Mesenchymal stem cell (in vitro differentiated cells and primary cell): ENCODE data around the gene TMEM164. TPM values are rescaled to one million over a fixed set of nuclear protein-coding genes. Genes with fewer than 3 reads are reported as not detected.

Source experiments
- DNase-seq: peaks from one replicate; pipeline ENCODE4 v3.0.0-alpha.2; 2013
- H2AFZ ChIP-seq: one replicate; pipeline ENCODE4 v1.6.1; 2013; ENCODE audit warnings: low read depth, mild to moderate bottlenecking, control low read depth, inconsistent platforms, low read length, moderate library complexity
- H2AK5ac ChIP-seq: 2 replicates; pipeline ENCODE4 v1.6.1; 2013; ENCODE audit warnings: low read length, moderate library complexity, mild to moderate bottlenecking, inconsistent platforms; ENCODE audit not compliant: severe bottlenecking
- H2BK120ac ChIP-seq: one replicate; pipeline ENCODE4 v1.6.1; 2013; ENCODE audit warnings: low read depth, mild to moderate bottlenecking, inconsistent platforms, low read length, moderate library complexity
- H2BK12ac ChIP-seq, 2 experiments: one replicate each; pipeline ENCODE4 v1.6.1; 2013; ENCODE audit warnings: inconsistent platforms in 2 of 2, low read length in 2 of 2, mild to moderate bottlenecking in 2 of 2, moderate library complexity in 2 of 2, control low read depth in 1 of 2
- H2BK15ac ChIP-seq: one replicate; pipeline ENCODE4 v1.6.1; 2013; ENCODE audit warnings: mild to moderate bottlenecking, low read depth, inconsistent platforms; ENCODE audit not compliant: poor library complexity, severe bottlenecking
- H2BK5ac ChIP-seq: 2 replicates; pipeline ENCODE4 v1.6.1; 2013; ENCODE audit warnings: low read depth, mild to moderate bottlenecking, low read length, control low read depth, inconsistent platforms; ENCODE audit not compliant: poor library complexity, severe bottlenecking
- H3K14ac ChIP-seq, 2 experiments: one replicate each; pipeline ENCODE4 v1.6.1; 2013; ENCODE audit warnings: inconsistent platforms in 2 of 2, low read length in 2 of 2, control low read depth in 1 of 2, mild to moderate bottlenecking in 1 of 2, moderate library complexity in 1 of 2
- H3K18ac ChIP-seq, 2 experiments: one replicate each; pipeline ENCODE4 v1.6.1; 2013; ENCODE audit warnings: inconsistent platforms in 2 of 2, low read length in 2 of 2, control low read depth in 1 of 2, low read depth in 1 of 2, mild to moderate bottlenecking in 1 of 2
- H3K23ac ChIP-seq, 2 experiments: one replicate each; pipeline ENCODE4 v1.6.1; 2013; ENCODE audit warnings: inconsistent platforms in 2 of 2, low read length in 2 of 2, mild to moderate bottlenecking in 2 of 2, moderate library complexity in 2 of 2, control low read depth in 1 of 2
- H3K27ac ChIP-seq: 2 replicates; pipeline ENCODE4 v1.5.1; 2013; ENCODE audit warnings: mild to moderate bottlenecking, moderate library complexity, low read length, control low read depth, inconsistent platforms; ENCODE audit not compliant: poor library complexity, severe bottlenecking
- H3K27me3 ChIP-seq, 2 experiments: 2 replicates each; pipeline versions ENCODE4 v1.6.1 to v1.7.0; 2013; ENCODE audit warnings: low read length in 2 of 2, mild to moderate bottlenecking in 2 of 2, moderate library complexity in 2 of 2, control low read depth in 1 of 2, inconsistent platforms in 1 of 2; ENCODE audit not compliant: control insufficient read depth in 1 of 2, insufficient read depth in 1 of 2
- H3K36me3 ChIP-seq, 2 experiments: 2 replicates each; pipeline versions ENCODE4 v1.6.1 to v1.7.0; 2013; ENCODE audit warnings: low read length in 2 of 2, control low read depth in 1 of 2, inconsistent platforms in 1 of 2, low read depth in 1 of 2, mild to moderate bottlenecking in 1 of 2; ENCODE audit not compliant: insufficient read depth in 2 of 2, control insufficient read depth in 1 of 2
- H3K4ac ChIP-seq, 2 experiments: one replicate each; pipeline ENCODE4 v1.6.1; 2013; ENCODE audit warnings: inconsistent platforms in 2 of 2, low read length in 2 of 2, mild to moderate bottlenecking in 2 of 2, moderate library complexity in 2 of 2, control low read depth in 1 of 2, low read depth in 1 of 2
- H3K4me1 ChIP-seq: 2 replicates; pipeline ENCODE4 v1.6.1; 2013; ENCODE audit warnings: low read depth, low read length, control low read depth; ENCODE audit not compliant: control insufficient read depth, insufficient read depth
- H3K4me2 ChIP-seq: 2 replicates; pipeline ENCODE4 v1.6.1; 2013; ENCODE audit warnings: low read length, mild to moderate bottlenecking, inconsistent platforms; ENCODE audit not compliant: poor library complexity, severe bottlenecking
- H3K4me3 ChIP-seq, 2 experiments: 2 replicates each; pipeline versions ENCODE4 v1.5.1 to v1.7.0; 2013; ENCODE audit warnings: low read length in 2 of 2, mild to moderate bottlenecking in 2 of 2, control low read depth in 1 of 2, low read depth in 1 of 2; ENCODE audit not compliant: insufficient read depth in 1 of 2
- H3K79me1 ChIP-seq: replicated peaks from 2 replicates; pipeline ENCODE4 v1.6.1; 2013; ENCODE audit warnings: mild to moderate bottlenecking, control low read depth, low read length, inconsistent platforms; ENCODE audit not compliant: poor library complexity, severe bottlenecking
- H3K9ac ChIP-seq: 2 replicates; pipeline ENCODE4 v1.7.0; 2013; ENCODE audit warnings: mild to moderate bottlenecking, low read length, moderate library complexity
- H3K9me3 ChIP-seq: 2 replicates; pipeline ENCODE4 v1.7.0; 2013; ENCODE audit warnings: mild to moderate bottlenecking, low read length; ENCODE audit not compliant: control insufficient read depth
- H4K8ac ChIP-seq: one replicate; pipeline ENCODE4 v1.6.1; 2013; ENCODE audit warnings: inconsistent platforms, mild to moderate bottlenecking, low read length, moderate library complexity
- H4K91ac ChIP-seq: one replicate; pipeline ENCODE4 v1.6.1; 2013; ENCODE audit warnings: mild to moderate bottlenecking, low read length, inconsistent platforms
- WGBS: methylation state at CpG from one replicate; pipeline ENCODE4 v1.1.7; 2013; ENCODE audit warnings: mixed read lengths; 5-methylcytosine and 5-hydroxymethylcytosine counted together
- polyA plus RNA-seq, 2 experiments: library from polyadenylated mRNA; stranded (reverse); fragments of 200-250 nt; gene quantifications; one replicate each; pipeline ENCODE4 v1.2.3, GENCODE V29; 2013

The TMEM164 gene
- 20.3 TPM for polyA plus RNA-seq (2013, experiment 1 of 2)
- polyA plus RNA-seq (2013, experiment 2 of 2), result 18.8 TPM

DNA sequence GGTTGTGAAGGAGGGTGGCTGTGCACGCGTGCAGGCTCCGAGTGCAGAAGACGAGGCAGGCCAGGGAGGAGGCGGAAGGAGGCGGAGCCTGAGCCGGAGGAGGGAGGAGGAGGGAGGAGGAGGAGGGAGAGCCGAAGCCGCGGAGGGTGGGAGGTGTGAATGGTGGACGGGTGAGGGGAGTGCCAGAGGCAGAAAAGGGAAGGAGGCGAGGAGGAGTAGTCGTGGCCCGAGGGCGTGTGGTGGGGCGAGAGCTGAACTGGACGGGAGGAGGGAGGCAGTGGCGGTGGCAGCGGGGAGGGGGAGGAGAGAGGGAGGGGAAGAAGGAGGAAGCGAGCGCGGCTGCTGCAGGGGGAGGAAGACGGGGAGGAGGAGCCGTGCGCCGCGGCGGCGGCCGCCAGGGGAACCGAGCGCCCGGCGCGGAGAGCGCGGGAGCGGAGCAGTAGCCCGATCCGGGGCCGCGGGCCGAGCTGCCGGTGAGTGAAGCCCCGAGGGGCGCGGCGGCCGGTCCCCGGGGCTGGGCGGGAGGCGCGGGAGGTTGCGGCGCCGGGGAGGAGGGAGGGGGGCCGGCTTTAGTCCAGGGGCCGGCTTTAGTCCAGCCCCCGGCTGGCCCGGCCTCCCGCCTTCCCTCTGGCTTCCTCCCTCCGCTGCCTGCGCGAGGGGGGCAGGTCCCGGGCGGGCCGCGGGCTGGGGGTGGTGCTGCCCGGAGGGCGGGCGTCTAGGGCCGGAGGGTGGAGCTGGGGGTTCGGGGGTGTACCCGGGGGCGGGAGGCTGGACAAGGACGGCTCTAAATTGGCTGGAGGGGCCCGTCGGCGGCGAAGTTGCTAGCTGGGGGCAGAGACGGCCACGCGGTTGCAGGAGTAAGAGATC, at the start of gene TMEM164:
TSS of gene TMEM164 (plus strand) at position 815 of the 867 bp plus-strand sequence. CDS start 661 bp downstream, outside the sequence.
- Histone ChIP-seq H3K14ac (peak within 1 kb of the TSS in 1 of 2 experiments; percentile 87), H4K91ac (peak within 1 kb of the TSS; percentile 75), H3K79me1 (peaks cover 15% of the 10 kb centered on the region), H2AFZ (peak within 1 kb of the TSS; percentile 51), H3K27me3 (peaks cover 0 to 19% of the 10 kb centered on the region in 2 experiments), H3K27ac (peak within 1 kb of the TSS; percentile 79), H2BK5ac (peak within 1 kb of the TSS; percentile 92), H3K36me3 (no peaks in the 10 kb centered on the region), H3K4me1 (peaks cover 13% of the 10 kb centered on the region), H3K4ac (peak within 1 kb of the TSS; percentile 51 to 58), H4K8ac (peak within 1 kb of the TSS; percentile 82), H3K4me3 (peak within 1 kb of the TSS; percentile 74 to 80), H2AK5ac (no peak within 1 kb of the TSS), H3K4me2 (peak within 1 kb of the TSS; percentile 84), H3K23ac (peak within 1 kb of the TSS in 1 of 2 experiments; percentile 80), H3K9ac (peak within 1 kb of the TSS; percentile 80), H3K18ac (peak within 1 kb of the TSS; percentile 87 to 89), H2BK12ac (peak within 1 kb of the TSS; percentile 39 to 77), H2BK120ac (peak within 1 kb of the TSS; percentile 61), H2BK15ac (peak within 1 kb of the TSS; percentile 98), H3K9me3 (no peaks in the 10 kb centered on the region)
- under 1% methylated on average over 19 of the region's 83 CpGs for WGBS
- DNase-seq, result peak; percentile 83

GRCh38 chrX:109954333-109954732, 48.6 kb upstream of the TMEM164 start:
- H3K4me3 ChIP-seq, result no peak overlapping the region
- no peaks in the 10 kb centered on the region for H3K4me1 ChIP-seq
- WGBS, result 95% methylated on average over 1 of the region's 2 CpGs
- no peak overlapping the region for H4K8ac ChIP-seq
- no peak overlapping the region for H3K23ac ChIP-seq
- no peak overlapping the region for H3K4me2 ChIP-seq
- no peak overlapping the region for H2BK15ac ChIP-seq
- peaks cover 0 to 4% of the 10 kb centered on the region in 2 experiments for H3K27me3 ChIP-seq
- no peaks in the 10 kb centered on the region for H3K36me3 ChIP-seq
- no peak overlapping the region for H3K4ac ChIP-seq
- DNase-seq, result no peak
- H3K79me1 ChIP-seq, result no peaks in the 10 kb centered on the region
- no peak overlapping the region for H3K9ac ChIP-seq
- H2AK5ac ChIP-seq, result no peak overlapping the region
- H2BK120ac ChIP-seq, result no peak overlapping the region
- H3K9me3 ChIP-seq, result no peaks in the 10 kb centered on the region
- H2BK12ac ChIP-seq, result no peak overlapping the region
- H3K18ac ChIP-seq, result no peak overlapping the region
- H2BK5ac ChIP-seq, result no peak overlapping the region
- H3K14ac ChIP-seq, result no peak overlapping the region
- H2AFZ ChIP-seq, result no peak overlapping the region
- H3K27ac ChIP-seq, result no peak overlapping the region
- H4K91ac ChIP-seq, result no peak overlapping the region

DNA sequence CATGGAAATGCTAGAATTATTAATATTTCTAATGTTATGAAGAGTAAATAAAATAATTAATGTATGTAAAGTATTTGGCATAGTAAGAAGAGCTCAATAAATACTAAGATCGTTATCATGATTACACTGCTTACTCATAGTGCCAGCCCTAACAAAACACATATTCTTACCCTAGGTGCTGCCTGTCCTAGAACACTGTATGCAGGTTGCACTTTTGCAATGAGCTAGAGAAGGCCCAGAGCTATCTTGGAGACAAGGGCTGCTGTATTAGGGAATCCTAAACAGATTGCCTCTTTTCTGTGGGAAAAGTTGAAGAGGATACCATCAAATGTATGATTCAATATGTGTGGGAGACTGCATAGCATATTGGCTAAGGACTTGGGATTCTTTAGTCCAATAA, 48.0 kb upstream of the TMEM164 start:
- WGBS, result no CpG with 5 or more reads among the region's 1 CpG
- no peak overlapping the region for H3K9ac ChIP-seq

GRCh38 chrX:109958266-109958665, 44.6 kb upstream of the TMEM164 start:
- no peak overlapping the region for H3K23ac ChIP-seq
- H3K36me3 ChIP-seq, result no peaks in the 10 kb centered on the region
- H3K4me1 ChIP-seq, result no peaks in the 10 kb centered on the region
- H2BK12ac ChIP-seq, result no peak overlapping the region
- peaks cover 0 to 11% of the 10 kb centered on the region in 2 experiments for H3K27me3 ChIP-seq
- no peak overlapping the region for H2BK5ac ChIP-seq
- H3K27ac ChIP-seq, result no peak overlapping the region
- H3K18ac ChIP-seq, result no peak overlapping the region
- H4K91ac ChIP-seq, result no peak overlapping the region
- no peak overlapping the region for H2BK15ac ChIP-seq
- no peak overlapping the region for H2AFZ ChIP-seq
- H4K8ac ChIP-seq, result no peak overlapping the region
- H2BK120ac ChIP-seq, result no peak overlapping the region
- H3K4me2 ChIP-seq, result no peak overlapping the region
- no peaks in the 10 kb centered on the region for H3K79me1 ChIP-seq
- no peak overlapping the region for H3K4ac ChIP-seq
- no peak overlapping the region for H3K14ac ChIP-seq
- no peaks in the 10 kb centered on the region for H3K9me3 ChIP-seq
- no peak overlapping the region for H2AK5ac ChIP-seq
- H3K9ac ChIP-seq, result no peak overlapping the region
- DNase-seq, result no peak
- H3K4me3 ChIP-seq, result no peak overlapping the region

More for the DNA sequence above, 48.0 kb upstream of the TMEM164 start:
- H2BK5ac ChIP-seq, result no peak overlapping the region
- no peaks in the 10 kb centered on the region for H3K79me1 ChIP-seq
- no peak overlapping the region for H2BK15ac ChIP-seq
- H3K27me3 ChIP-seq, result peaks cover 0 to 4% of the 10 kb centered on the region in 2 experiments
- H3K27ac ChIP-seq, result no peak overlapping the region
- no peak overlapping the region for H3K14ac ChIP-seq
- no peak overlapping the region for H3K4me3 ChIP-seq
- H3K4me1 ChIP-seq, result no peaks in the 10 kb centered on the region
- H3K18ac ChIP-seq, result no peak overlapping the region
- no peak overlapping the region for H3K23ac ChIP-seq
- H4K91ac ChIP-seq, result no peak overlapping the region
- H3K4me2 ChIP-seq, result no peak overlapping the region
- no peak overlapping the region for H4K8ac ChIP-seq
- H2BK12ac ChIP-seq, result no peak overlapping the region
- no peaks in the 10 kb centered on the region for H3K9me3 ChIP-seq
- H2AFZ ChIP-seq, result no peak overlapping the region
- H3K4ac ChIP-seq, result no peak overlapping the region
- H2BK120ac ChIP-seq, result no peak overlapping the region
- no peak for DNase-seq
- no peaks in the 10 kb centered on the region for H3K36me3 ChIP-seq
- H2AK5ac ChIP-seq, result no peak overlapping the region
